GM12864 (cell line): ENCODE measurements around the gene SUMO3.

Experiments used
- DNase-seq: peaks from one replicate; pipeline ENCODE4 v3.0.0-alpha.2; 2011; ENCODE audit warnings: low read depth
- H3K4me3 ChIP-seq: 2 replicates; pipeline ENCODE4 v1.5.1; 2011; ENCODE audit warnings: mild to moderate bottlenecking, low read depth, low read length, control low read depth
- TF ChIP-seq, protein P1 (sequence below): IDR thresholded peaks from 2 replicates; pipeline ENCODE4 v1.5.1; 2011; ENCODE audit warnings: low read depth, mild to moderate bottlenecking, moderate library complexity, low read length, control low read depth, inconsistent platforms; ENCODE audit errors: missing control alignments

SUMO3 gene

DNA sequence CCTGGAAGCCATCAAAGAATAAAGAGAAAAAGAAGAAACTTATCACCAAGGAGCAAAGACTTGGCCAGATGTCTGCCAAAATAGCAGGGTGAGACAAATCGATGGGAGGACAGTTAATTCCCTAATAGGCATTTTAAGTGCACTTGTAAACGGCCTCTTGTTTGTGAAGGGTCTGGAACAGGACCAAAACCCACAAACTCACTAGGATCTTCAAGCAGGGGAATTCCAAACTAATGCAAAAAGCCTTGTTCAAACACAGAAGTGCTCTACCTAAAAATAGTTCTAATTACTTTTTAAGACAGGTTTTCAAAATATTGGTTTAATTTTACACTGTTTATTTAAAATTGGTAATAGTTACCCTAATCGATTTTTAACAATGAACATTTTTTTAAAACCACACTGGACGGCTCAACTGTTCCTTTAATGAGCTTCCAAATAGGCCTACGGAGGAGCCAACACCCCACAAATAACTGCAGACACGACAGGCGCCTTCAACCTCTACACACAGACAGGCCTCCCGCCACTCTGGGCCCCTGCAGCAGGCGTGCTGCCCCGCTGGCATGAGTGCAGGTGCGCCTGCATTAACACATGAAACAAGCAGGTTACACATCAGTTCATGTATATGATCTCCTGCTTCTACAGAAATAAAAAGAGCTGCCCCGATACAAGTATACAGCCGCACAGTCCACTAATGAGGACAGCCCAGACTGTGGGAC is 32.1 kb downstream of the SUMO3 start:
- DNase-seq: no peak
- TF ChIP-seq, protein P1, sequence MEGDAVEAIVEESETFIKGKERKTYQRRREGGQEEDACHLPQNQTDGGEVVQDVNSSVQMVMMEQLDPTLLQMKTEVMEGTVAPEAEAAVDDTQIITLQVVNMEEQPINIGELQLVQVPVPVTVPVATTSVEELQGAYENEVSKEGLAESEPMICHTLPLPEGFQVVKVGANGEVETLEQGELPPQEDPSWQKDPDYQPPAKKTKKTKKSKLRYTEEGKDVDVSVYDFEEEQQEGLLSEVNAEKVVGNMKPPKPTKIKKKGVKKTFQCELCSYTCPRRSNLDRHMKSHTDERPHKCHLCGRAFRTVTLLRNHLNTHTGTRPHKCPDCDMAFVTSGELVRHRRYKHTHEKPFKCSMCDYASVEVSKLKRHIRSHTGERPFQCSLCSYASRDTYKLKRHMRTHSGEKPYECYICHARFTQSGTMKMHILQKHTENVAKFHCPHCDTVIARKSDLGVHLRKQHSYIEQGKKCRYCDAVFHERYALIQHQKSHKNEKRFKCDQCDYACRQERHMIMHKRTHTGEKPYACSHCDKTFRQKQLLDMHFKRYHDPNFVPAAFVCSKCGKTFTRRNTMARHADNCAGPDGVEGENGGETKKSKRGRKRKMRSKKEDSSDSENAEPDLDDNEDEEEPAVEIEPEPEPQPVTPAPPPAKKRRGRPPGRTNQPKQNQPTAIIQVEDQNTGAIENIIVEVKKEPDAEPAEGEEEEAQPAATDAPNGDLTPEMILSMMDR: no peak
- no peak overlapping the region for H3K4me3 ChIP-seq

DNA sequence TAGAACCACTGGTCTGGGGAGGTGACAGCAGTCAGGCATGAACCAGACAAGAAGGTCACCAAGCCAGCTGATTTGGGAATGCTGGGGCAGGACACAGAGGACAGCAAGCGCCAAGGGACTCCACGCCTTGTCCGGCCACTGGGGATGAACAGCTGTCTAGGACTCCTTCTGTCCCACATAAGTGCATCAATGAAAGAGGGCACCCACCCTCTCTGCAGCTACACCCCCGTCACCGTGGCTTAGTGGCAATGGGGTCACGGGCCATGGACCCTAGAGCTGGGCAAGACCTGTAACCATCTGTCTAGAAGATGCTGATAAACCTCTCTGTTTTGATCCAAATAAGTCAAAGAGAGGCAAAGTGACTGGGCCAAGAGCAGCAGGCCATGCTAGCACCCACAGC is 33.1 kb downstream of the SUMO3 start:
- TF ChIP-seq, protein P1: no peak
- H3K4me3 ChIP-seq: no peak overlapping the region
- no peak for DNase-seq

DNA sequence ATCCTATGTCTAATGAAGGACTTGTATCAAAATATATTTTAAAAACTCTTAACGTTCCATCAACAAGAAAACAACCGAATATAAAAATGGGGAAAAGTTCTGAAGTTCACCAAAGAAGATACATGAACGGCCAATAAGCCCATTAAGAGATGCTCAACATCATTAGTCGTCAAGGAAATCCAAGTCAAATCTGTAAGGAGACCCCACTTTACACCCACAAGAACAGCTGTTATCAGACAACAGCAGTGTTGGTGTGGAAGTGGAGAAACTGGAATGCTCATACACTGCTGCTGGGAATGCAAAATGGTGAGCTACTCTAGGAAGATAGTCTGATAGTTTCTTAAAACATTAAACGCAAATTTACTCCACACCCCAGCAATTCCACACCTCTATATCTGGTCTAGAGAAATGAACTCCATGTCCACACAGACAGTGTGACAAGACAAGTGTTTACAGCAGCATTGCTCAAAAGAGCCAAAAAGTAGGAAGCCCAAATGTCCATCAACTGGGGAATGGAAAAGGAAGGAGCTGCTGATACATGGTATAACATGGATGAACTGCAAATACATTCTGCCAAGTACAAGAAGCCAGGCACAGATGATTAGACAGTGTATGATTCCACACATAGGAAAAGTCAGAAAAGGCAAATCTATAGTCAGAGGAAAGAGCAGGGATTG is 34.7 kb downstream of the SUMO3 start:
- H3K4me3 ChIP-seq: no peak overlapping the region
- DNase-seq: no peak
- TF ChIP-seq, protein P1: no peak

DNA sequence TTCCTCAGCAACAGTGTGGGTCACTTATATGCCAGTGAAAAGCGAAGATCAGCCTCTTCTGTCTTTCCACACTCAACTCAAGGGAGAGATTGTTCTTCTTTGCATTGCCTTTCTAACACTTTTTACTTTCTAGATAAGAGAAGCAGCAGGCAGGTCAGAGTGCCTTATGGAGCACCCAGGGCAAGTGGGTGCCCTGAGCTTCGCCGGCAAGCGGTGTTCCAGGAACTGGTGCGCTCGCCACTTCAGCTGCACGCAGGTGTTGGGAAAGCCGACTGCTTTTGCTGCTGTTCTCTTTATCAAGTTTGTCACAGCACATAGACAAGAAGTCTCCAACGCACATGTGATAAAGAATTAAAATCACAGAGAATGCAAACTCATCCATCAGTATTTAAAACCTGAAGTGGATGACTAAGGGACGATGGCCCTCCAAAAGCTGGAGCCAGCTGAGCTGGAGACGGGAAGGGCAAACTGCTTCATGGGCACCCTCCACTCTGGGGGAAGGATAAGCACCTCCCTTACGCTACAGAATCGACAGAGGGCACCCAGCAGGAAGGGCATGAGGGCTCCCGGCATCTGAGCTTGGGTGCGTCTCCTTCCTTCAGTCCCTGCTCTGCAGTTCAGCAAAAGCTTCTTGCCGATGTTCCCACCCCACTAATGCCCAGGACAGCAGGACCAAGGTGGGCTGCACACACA is 36.9 kb downstream of the SUMO3 start:
- TF ChIP-seq, protein P1: no peak
- H3K4me3 ChIP-seq: no peak overlapping the region
- DNase-seq: no peak

DNA sequence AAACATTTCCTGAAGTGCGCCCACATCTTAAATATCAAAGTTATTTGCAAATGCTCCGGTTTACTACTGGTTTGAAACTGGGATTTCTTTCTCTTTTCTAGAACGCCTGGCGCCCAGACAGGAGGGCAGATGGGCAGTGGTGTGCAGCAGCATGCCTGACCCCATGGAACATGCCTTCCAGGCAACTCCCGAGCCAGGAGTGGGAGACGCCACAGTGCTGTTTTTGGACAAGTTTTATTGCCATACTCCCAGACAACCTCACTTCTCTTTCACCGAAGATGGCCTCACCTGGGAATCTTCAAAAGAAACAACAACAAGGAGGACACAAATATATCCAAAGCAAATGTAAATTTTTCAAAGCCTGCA is 37.7 kb downstream of the SUMO3 start:
- TF ChIP-seq, protein P1: no peak
- DNase-seq: no peak
- no peak overlapping the region for H3K4me3 ChIP-seq

DNA sequence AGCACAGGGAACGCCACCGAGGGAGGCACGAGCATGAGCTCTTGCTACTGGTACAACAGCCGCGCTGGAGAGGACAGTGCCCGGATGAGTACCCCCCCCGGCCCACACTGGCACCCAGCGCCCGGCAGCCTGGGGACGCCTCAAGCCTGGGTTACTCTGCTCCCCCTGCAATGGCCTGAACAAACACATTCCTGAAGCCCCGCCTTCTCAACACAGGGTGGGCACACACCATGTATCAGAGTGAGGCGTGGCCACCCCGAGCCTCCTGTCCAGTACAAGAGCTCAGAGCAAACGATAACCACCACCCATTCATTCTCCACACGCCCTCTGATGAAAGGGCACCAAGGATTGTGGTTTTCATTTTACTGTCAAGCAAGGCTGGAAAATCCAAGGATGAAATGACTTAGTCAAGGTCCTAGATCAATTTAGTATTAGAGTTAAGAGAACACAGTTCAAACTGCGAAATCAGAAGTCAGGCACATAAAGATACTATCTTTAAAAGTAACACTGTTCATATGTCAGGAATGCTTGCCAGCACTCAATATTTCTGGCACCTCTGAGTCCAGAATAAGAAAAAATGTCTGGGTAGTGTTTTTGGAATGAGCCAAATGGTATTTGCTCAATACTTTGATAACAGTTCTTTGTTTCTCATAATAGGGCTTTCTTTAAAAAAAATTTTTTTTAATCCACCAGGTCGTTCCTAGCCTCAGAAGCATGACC is 38.3 kb downstream of the SUMO3 start:
- H3K4me3 ChIP-seq: no peak overlapping the region
- DNase-seq: no peak
- TF ChIP-seq, protein P1: no peak
